Tibial nerve (tissue), 4 donors: Measurements from ENCODE around the gene LRRTM4. TPM values are rescaled to one million over a fixed set of nuclear protein-coding genes. Genes with fewer than 3 reads are reported as not detected.

ENCODE experiments used
- DNase-seq, 2 donors: peaks; one replicate each; pipeline ENCODE4 v3.0.0-alpha.2; 2019; ENCODE audit warnings: low spot score in 2 of 2
- H3K27ac ChIP-seq, 4 donors: fragments of 200-600 bp; sonication (generic) in 3 of 4; one replicate each; pipeline ENCODE4 v1.5.1; 2017 to 2019; ENCODE audit warnings: mild to moderate bottlenecking in 1 of 4
- H3K27me3 ChIP-seq, 2 donors: fragments of 200-600 bp; sonication (generic) in 1 of 2; one replicate each; pipeline versions ENCODE4 v1.5.1 to v1.6.0; 2017 to 2019
- H3K36me3 ChIP-seq, 3 donors: fragments of 200-600 bp; sonication (generic); one replicate each; pipeline ENCODE4 v1.5.1; 2018 to 2019
- H3K4me1 ChIP-seq, 4 donors: fragments of 200-600 bp; sonication (generic) in 3 of 4; one replicate each; pipeline ENCODE4 v1.5.1; 2017 to 2019
- H3K4me3 ChIP-seq, 4 donors: fragments of 200-600 bp; sonication (generic) in 3 of 4; one replicate each; pipeline ENCODE4 v1.5.1; 2017 to 2019; ENCODE audit warnings: mild to moderate bottlenecking in 1 of 4, moderate library complexity in 1 of 4
- H3K9me3 ChIP-seq, 4 donors: fragments of 200-600 bp; sonication (generic) in 3 of 4; one replicate each; pipeline ENCODE4 v1.5.1; 2017 to 2019
- EP300 ChIP-seq, 2 donors: sonication (generic); formaldehyde crosslinking; IDR thresholded peaks; one replicate each; pipeline ENCODE4 v1.6.1; 2017; ENCODE audit warnings: antibody characterized with exemption in 2 of 2, mild to moderate bottlenecking in 1 of 2
- POLR2A ChIP-seq, 2 donors: fragments of 450-650 bp; IDR thresholded peaks; one replicate each; pipeline ENCODE4 v1.6.1; 2017; ENCODE audit warnings: antibody characterized with exemption in 2 of 2, mild to moderate bottlenecking in 2 of 2, moderate library complexity in 2 of 2
- WGBS, 2 donors: methylation state at CpG; one replicate each; pipeline ENCODE4 v1.1.5; 2018; 5-methylcytosine and 5-hydroxymethylcytosine counted together
- total RNA-seq, 4 donors: library from RNA; depleted of rRNA; stranded (reverse); fragments of >200 nt; gene quantifications; one replicate each; pipeline ENCODE4 v1.1.0, GENCODE V29; 2016
- TF ChIP-seq, protein P1 (sequence below), 5 experiments: fragments of 200-600 bp in 3 of 5; fragments of 450-650 bp in 2 of 5; sonication (generic) in 3 of 5; IDR thresholded peaks; one replicate each; pipeline ENCODE4 v1.5.1; 2016 to 2019; ENCODE audit warnings: antibody characterized with exemption in 5 of 5, mild to moderate bottlenecking in 3 of 5, moderate library complexity in 2 of 5

LRRTM4 gene
- total RNA-seq, 4 donors from 2014 or later: 2.9 to 8.1 (median 7.6) TPM

DNA sequence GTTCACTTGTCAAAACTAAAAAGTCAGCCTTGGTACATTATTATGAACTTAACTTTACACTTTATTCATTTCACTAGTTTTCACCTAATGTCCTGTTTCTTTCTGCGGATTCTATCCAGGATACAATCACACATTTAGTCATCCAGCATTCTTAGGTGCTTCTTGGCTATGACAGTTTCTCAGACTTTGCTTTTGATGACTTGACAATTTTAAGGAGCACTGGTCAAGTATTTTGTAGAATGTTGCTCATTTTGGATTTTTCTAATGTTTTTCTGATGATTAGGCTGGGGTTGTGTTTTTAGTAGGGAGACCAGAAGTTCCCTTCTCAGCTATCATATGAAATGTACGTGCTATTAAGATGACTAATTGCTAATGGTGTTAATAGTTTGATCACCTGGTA, 601.2 kb downstream of the LRRTM4 start:
- H3K9me3 ChIP-seq: no peaks in the 10 kb centered on the region
- DNase-seq: no peak
- WGBS, 2 donors: 91% methylated on average over 2 of the region's 2 CpGs
- no peak overlapping the region for H3K27ac ChIP-seq
- TF ChIP-seq EP300 (IDR thresholded peaks at IDR 0.05) (no peak), POLR2A (IDR thresholded peaks at IDR 0.05) (no peak)
- TF ChIP-seq, protein P1, sequence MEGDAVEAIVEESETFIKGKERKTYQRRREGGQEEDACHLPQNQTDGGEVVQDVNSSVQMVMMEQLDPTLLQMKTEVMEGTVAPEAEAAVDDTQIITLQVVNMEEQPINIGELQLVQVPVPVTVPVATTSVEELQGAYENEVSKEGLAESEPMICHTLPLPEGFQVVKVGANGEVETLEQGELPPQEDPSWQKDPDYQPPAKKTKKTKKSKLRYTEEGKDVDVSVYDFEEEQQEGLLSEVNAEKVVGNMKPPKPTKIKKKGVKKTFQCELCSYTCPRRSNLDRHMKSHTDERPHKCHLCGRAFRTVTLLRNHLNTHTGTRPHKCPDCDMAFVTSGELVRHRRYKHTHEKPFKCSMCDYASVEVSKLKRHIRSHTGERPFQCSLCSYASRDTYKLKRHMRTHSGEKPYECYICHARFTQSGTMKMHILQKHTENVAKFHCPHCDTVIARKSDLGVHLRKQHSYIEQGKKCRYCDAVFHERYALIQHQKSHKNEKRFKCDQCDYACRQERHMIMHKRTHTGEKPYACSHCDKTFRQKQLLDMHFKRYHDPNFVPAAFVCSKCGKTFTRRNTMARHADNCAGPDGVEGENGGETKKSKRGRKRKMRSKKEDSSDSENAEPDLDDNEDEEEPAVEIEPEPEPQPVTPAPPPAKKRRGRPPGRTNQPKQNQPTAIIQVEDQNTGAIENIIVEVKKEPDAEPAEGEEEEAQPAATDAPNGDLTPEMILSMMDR (IDR thresholded peaks at IDR 0.05): no peak
- H3K36me3 ChIP-seq: no peaks in the 10 kb centered on the region
- H3K27me3 ChIP-seq: no peaks in the 10 kb centered on the region
- no peaks in the 10 kb centered on the region for H3K4me1 ChIP-seq
- H3K4me3 ChIP-seq: no peak overlapping the region

DNA sequence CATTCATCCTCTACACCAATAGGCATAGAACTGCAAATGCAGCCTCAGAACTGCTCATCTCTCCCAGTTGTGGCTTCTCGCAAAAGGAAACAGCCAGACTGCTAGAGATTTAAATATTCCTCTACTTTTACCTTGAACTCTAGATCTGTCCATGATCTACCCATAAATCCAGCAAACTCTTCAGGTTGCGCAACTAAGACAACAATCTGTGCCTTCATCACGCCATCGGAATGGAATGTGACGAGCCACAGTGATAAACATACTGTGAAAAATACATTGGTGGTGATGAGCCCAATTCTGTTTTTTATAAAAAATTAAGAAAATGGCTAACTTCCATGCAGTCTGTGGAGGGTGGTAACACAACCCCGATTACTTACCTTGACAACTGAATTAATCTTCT, 626.7 kb downstream of the LRRTM4 start:
- TF ChIP-seq, protein P1 (IDR thresholded peaks at IDR 0.05): no peak
- TF ChIP-seq EP300 (IDR thresholded peaks at IDR 0.05): no peak
- TF ChIP-seq POLR2A (IDR thresholded peaks at IDR 0.05): no peak
- H3K27me3 ChIP-seq: no peaks in the 10 kb centered on the region
- no peak for DNase-seq
- no peaks in the 10 kb centered on the region for H3K4me1 ChIP-seq
- WGBS, 2 donors: 92 to 93% methylated on average over 6 of the region's 6 CpGs
- H3K4me3 ChIP-seq: no peak overlapping the region
- no peaks in the 10 kb centered on the region for H3K9me3 ChIP-seq
- no peak overlapping the region for H3K27ac ChIP-seq
- H3K36me3 ChIP-seq: no peaks in the 10 kb centered on the region

DNA sequence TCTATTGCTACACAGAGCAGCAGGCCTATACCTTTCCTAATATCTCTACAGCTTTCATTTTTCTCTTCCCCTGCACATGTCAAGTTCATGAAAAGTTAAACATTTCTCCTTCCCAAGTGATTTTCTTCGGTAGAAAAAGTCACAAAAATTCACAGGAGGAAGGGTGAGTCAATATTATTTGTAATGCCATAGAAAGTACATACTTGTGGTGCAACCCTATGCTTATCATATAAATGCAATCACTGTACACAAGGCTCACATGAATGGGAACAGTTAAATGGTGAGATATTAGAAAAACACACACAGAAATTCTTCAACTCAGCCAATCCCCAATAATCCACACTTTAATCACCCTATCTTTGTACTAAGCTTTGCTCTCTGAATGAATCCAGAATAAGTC, 651.6 kb downstream of the LRRTM4 start:
- Histone ChIP-seq H3K9me3 (no peaks in the 10 kb centered on the region), H3K27me3 (no peaks in the 10 kb centered on the region), H3K27ac (no peak overlapping the region), H3K36me3 (no peaks in the 10 kb centered on the region), H3K4me3 (no peak overlapping the region), H3K4me1 (no peaks in the 10 kb centered on the region)
- 27 to 28% methylated on average over 1 of the region's 1 CpG for whole genome bisulfite sequencing, 2 donors
- TF ChIP-seq EP300 (IDR thresholded peaks at IDR 0.05) (no peak), POLR2A (IDR thresholded peaks at IDR 0.05) (no peak)
- TF ChIP-seq, protein P1 (IDR thresholded peaks at IDR 0.05): no peak
- no peak for DNase-seq

DNA sequence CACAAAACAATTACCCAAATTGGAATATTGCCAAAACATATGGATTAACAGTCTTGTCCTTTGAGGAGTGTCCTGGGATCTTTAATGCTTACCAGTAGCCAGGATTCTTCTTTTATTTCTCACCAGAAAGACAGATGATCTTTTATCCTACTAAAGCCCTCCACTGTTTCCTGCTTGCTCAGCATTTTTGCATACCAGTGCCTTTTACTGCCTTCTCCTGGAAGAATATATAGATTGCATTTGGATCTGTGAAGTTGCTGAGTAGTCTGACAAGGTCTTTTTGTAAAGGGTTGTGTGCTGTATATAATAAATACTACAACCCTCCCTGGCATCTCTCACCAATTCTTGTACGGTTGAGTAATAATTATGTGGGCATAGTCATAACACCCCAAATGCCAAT, 652.2 kb downstream of the LRRTM4 start:
- Histone ChIP-seq H3K4me3 (no peak overlapping the region), H3K36me3 (no peaks in the 10 kb centered on the region), H3K9me3 (no peaks in the 10 kb centered on the region), H3K27me3 (no peaks in the 10 kb centered on the region), H3K4me1 (no peaks in the 10 kb centered on the region), H3K27ac (no peak overlapping the region)
- TF ChIP-seq POLR2A (IDR thresholded peaks at IDR 0.05) (no peak), EP300 (IDR thresholded peaks at IDR 0.05) (no peak)
- TF ChIP-seq, protein P1 (IDR thresholded peaks at IDR 0.05): no peak
- DNase-seq: no peak
- 41 to 62% methylated on average over 1 of the region's 1 CpG for WGBS, 2 donors

DNA sequence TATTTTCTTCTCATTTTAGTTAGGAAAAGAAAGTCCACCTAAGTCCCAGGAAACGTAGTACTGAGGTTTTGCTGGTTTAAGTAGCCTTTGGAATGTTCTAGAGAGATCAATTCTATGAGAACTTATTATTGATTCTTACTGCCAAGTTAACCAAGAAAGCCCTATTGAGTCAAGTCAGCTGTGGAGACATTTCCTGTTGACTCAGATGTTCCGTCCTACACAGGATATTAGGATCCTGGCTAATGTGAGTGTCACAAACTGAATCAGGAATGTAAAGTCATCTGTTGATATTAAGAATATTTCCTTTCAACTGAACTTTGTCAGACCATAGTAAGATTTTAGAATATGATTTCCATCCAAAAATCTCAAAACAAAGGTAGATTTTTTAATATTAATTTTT, 654.3 kb downstream of the LRRTM4 start:
- Histone ChIP-seq H3K4me1 (no peaks in the 10 kb centered on the region), H3K4me3 (no peak overlapping the region), H3K27me3 (no peaks in the 10 kb centered on the region), H3K27ac (no peak overlapping the region), H3K9me3 (no peaks in the 10 kb centered on the region), H3K36me3 (no peaks in the 10 kb centered on the region)
- no peak for DNase-seq
- 22 to 30% methylated on average over 2 of the region's 2 CpGs for WGBS, 2 donors
- no peak for TF ChIP-seq POLR2A (IDR thresholded peaks at IDR 0.05)
- TF ChIP-seq, protein P1 (IDR thresholded peaks at IDR 0.05): no peak
- no peak for TF ChIP-seq EP300 (IDR thresholded peaks at IDR 0.05)
